NB4 (cell line): ENCODE results near the gene TOB1.

ENCODE experiments used
- CTCF ChIP-seq: IDR thresholded peaks from one replicate; pipeline ENCODE4 v1.5.1; 2012; ENCODE audit warnings: low read depth, low read length
- MAX ChIP-seq: IDR thresholded peaks from 2 replicates; pipeline ENCODE4 v1.6.1; 2011; ENCODE audit warnings: low read depth, low read length

GRCh38 chr17:50850640-50851039, 15.5 kb downstream of the TOB1 start:
- no peak for TF ChIP-seq CTCF
- TF ChIP-seq MAX: no peak
